K562 (cell line): ENCODE measurements around the gene PRF1. TPM values are rescaled to one million over a fixed set of nuclear protein-coding genes. Genes with fewer than 3 reads are reported as not detected.
A peak's percentile ranks its signal among the peaks of the same experiment; 100 is the strongest.

Experiments
- CBFA2T2 ChIP-seq: fragments of 450-650 bp; conservative IDR thresholded peaks from 2 replicates; pipeline ENCODE4 v1.6.1; 2017; ENCODE audit warnings: mild to moderate bottlenecking
- CEBPB ChIP-seq: fragments of 450-650 bp; IDR thresholded peaks from 2 replicates; pipeline ENCODE4 v1.6.1; 2016; ENCODE audit warnings: missing genetic modification characterization, missing compliant biosample characterization
- HDAC2 ChIP-seq: fragments of 450-650 bp; IDR thresholded peaks from 2 replicates; pipeline ENCODE4 v1.6.1; 2016; ENCODE audit warnings: mild to moderate bottlenecking
- HINFP ChIP-seq: fragments of 450-650 bp; conservative IDR thresholded peaks from 2 replicates; pipeline ENCODE4 v1.6.1; 2016; ENCODE audit warnings: missing genetic modification characterization, low read depth, mild to moderate bottlenecking, control low read depth, missing compliant biosample characterization
- LARP7 ChIP-seq: fragments of 450-650 bp; IDR thresholded peaks from 2 replicates; pipeline ENCODE4 v1.6.1; 2016
- MAX ChIP-seq: sonication (generic); formaldehyde crosslinking; IDR thresholded peaks from 2 replicates; pipeline ENCODE4 v1.9.0; 2022; ENCODE audit warnings: mild to moderate bottlenecking, missing genetic modification reagents
- RAD21 ChIP-seq, 2 experiments: fragments of 250-450 bp in 1 of 2; fragments of 450-650 bp in 1 of 2; sonication (Bioruptor Pico) in 1 of 2; formaldehyde crosslinking in 1 of 2; IDR thresholded peaks in 1 of 2; conservative IDR thresholded peaks in 1 of 2; 2 replicates each; pipeline versions ENCODE4 v1.4.0 to v1.8.0; 2020 to 2022; ENCODE audit warnings: mild to moderate bottlenecking in 2 of 2, moderate library complexity in 1 of 2
- RBFOX2 ChIP-seq: fragments of 200-400 bp; formaldehyde crosslinking; IDR thresholded peaks from 2 replicates; pipeline ENCODE4 v1.6.1; 2017; ENCODE audit warnings: low read depth, mild to moderate bottlenecking, low read length, moderate library complexity
- SAP30 ChIP-seq: fragments of 200-600 bp; sonication (generic); IDR thresholded peaks from 2 replicates; pipeline ENCODE4 v1.6.1; 2012; ENCODE audit warnings: borderline replicate concordance, low read depth, mild to moderate bottlenecking, moderate library complexity, low read length, control low read depth, inconsistent platforms; ENCODE audit not compliant: insufficient read depth, poor library complexity, severe bottlenecking
- SMAD4 ChIP-seq: fragments of 250-450 bp; sonication (Bioruptor Pico); conservative IDR thresholded peaks from 2 replicates; pipeline ENCODE4 v1.8.0; 2021; ENCODE audit warnings: inconsistent platforms, mild to moderate bottlenecking, moderate library complexity
- TAL1 ChIP-seq: fragments of 450-650 bp; IDR thresholded peaks from 2 replicates; pipeline ENCODE4 v1.6.1; 2016; ENCODE audit warnings: mild to moderate bottlenecking
- TFAP4 ChIP-seq: sonication (generic); formaldehyde crosslinking; IDR thresholded peaks from 2 replicates; pipeline ENCODE4 v1.8.0; 2022; ENCODE audit warnings: missing genetic modification reagents, mild to moderate bottlenecking, moderate library complexity, borderline replicate concordance
- ZNF584 ChIP-seq: fragments of 200-800 bp; sonication (Bioruptor generic); IDR thresholded peaks from 2 replicates; pipeline ENCODE4 v1.6.1; 2016; ENCODE audit warnings: low read depth, mild to moderate bottlenecking, missing genetic modification characterization, missing compliant biosample characterization
- ZNF592 ChIP-seq: fragments of 450-650 bp; IDR thresholded peaks from 2 replicates; pipeline ENCODE4 v1.6.1; 2017; ENCODE audit warnings: antibody characterized with exemption, mild to moderate bottlenecking
- ZSCAN32 ChIP-seq: fragments of 450-650 bp; formaldehyde crosslinking; IDR thresholded peaks from 2 replicates; pipeline ENCODE4 v1.4.0; 2020; ENCODE audit warnings: mild to moderate bottlenecking, moderate library complexity
- polyA plus RNA-seq, 8 experiments: library from polyadenylated mRNA; depleted of rRNA in 4 of 8; stranded (reverse) in 5 of 8; unstranded in 3 of 8; fragments of >200 nt; fragmentation: Nextera tagmentation in 2 of 8; fragmentation: Illumina TruSeq in 1 of 8; extraction: Ambion mirVana in 2 of 8; extraction: Trizol in 1 of 8; gene quantifications; 2 replicates each; pipeline versions ENCODE4 v1.2.1 to v1.2.3, GENCODE V29; 2011 to 2014; ENCODE audit warnings: inconsistent platforms in 1 of 8, missing spikeins in 1 of 8
- total RNA-seq, 7 experiments: library from RNA; depleted of rRNA in 6 of 7; stranded (reverse); fragments of >200 nt in 6 of 7; fragmentation: Illumina TruSeq in 2 of 7; extraction: Trizol in 2 of 7; gene quantifications; 2 replicates each; pipeline versions ENCODE4 v1.2.1 to v1.2.3, GENCODE V29; 2011 to 2021; ENCODE audit warnings: low replicate concordance in 1 of 7

Gene PRF1
- total and polyA plus RNA-seq, 9 of the 15 experiments (the other 6 are each of a cell fraction or from before 2014, with no cell fraction given), result 3.8 to 8.6 (median 6.3) TPM

- TF ChIP-seq RBFOX2 (peak; percentile 63), LARP7 (no peak), HINFP (0 out of 2 replicates have a peak, but pooled peaks have one; percentile 12), CBFA2T2 (peak; percentile 67), ZNF584 (CRISPR knock-in tag) (0 out of 2 replicates have a peak, but pooled peaks have one; percentile 53), HDAC2 (0 out of 2 replicates have a peak, but pooled peaks have one; percentile 8), TFAP4 (CRISPR knock-in tag) (peak; percentile 58; the same call in 1 of the 2 replicates), ZSCAN32 (no peak), CEBPB (tag) (no peak), MAX (peak; percentile 54), RAD21 (CRISPR knock-in tag; conservative IDR thresholded peaks at IDR 0.05 in 1 of 2, IDR thresholded peaks at IDR 0.05 in 1 of 2) (peak; percentile 36; a peak in 3 of 4 replicates), SAP30 (no peak), TAL1 (peak; percentile 30; the same call in 1 of the 2 replicates), ZNF592 (peak; percentile 80), SMAD4 (CRISPR knock-in tag) (0 out of 2 replicates have a peak, but pooled peaks have one; percentile 16)
- TF ChIP-seq, all 486 proteins: peak for 44
Observed at GRCh38 chr10:70598857-70599295, 3.7 kb downstream of the PRF1 start (continued).
